ENCODE results near the gene HEXIM2. TPM values are rescaled to one million over a fixed set of nuclear protein-coding genes. Genes with fewer than 3 reads are reported as not detected.

The HEXIM2 gene
- polyA plus RNA-seq, 1 of the 3 experiments (the other 2 are of a cell fraction) = 9.3 TPM

DNA sequence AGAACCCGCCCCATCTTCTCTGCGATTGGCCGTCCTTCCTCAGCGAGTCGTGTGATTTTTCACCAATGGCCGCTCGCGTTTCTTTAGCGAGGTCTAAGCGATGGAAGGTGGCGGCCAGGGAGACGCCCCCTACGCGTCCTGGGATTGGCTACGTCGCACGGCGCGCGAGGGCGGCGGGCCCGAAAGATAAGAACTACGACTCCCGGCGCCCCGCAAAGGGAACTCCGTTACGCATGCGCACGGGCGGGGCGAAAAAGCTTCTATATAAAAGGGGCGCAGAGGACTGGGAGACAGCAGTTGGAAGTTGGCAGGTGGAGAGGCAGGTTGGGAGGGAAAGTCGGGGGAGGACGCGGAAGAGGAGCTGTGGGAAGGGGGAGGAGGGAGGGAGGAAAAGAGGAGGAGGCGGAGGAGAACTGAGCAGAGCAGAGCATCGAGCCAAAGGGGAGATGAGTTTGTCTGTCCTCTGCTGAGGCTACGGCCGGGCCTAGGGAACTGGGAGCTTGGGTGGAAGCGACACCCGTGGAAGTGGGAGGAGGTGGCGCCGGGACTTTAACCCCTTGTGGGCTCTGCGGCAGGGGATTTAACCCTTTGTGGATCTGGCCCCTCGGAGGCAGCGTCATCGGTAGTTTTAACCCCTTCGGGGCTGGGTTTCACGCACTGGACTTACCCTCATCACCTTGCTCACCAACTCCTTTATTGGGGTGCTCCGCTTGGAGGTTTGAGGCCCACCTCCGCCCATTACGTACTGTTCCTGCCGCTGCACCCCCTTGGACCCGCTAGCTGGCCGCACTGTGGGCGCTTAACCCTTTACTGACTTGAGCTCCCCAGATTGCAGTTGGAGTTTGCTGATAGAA, 13.3 kb upstream of the HEXIM2 start, which contains the start of gene HEXIM1:
Gene HEXIM1 (plus strand): TSS at position 293 of the 854 bp plus-strand sequence. CDS start 716 bp downstream, outside the sequence.
- Histone ChIP-seq H3K4me2 (peak within 1 kb of the TSS; percentile 98), H3K9ac (peak within 1 kb of the TSS; percentile 99), H3K36me3 (replicated peaks in 1 of 2; ENCODE audit: control insufficient read depth in 1 of 2, insufficient read depth in 2 of 2, low read length in 1 of 2) (peaks cover 0 to 15% of the 10 kb centered on the region in 2 experiments), H3K4me3 (ENCODE audit: low read depth in 2 of 2, low read length in 1 of 2) (peak within 1 kb of the TSS; percentile 85 to 99), H3K9me3 (no peaks in the 10 kb centered on the region), H3F3A (replicated peaks; ENCODE audit: insufficient read depth) (peaks cover 56% of the 10 kb centered on the region), H4K20me1 (ENCODE audit: insufficient read depth) (peaks cover 28% of the 10 kb centered on the region), H3K4me1 (ENCODE audit: control insufficient read depth in 1 of 2, insufficient read depth in 2 of 2, low read depth in 1 of 2, low read length in 1 of 2) (peaks cover 17 to 25% of the 10 kb centered on the region in 2 experiments; a peak in 3 of 4 replicates), H2AFZ (ENCODE audit: low read depth) (peak within 1 kb of the TSS; percentile 89), H3K9me2 (no peaks in the 10 kb centered on the region), H3K27ac (ENCODE audit: low read depth in 2 of 2, low read length in 1 of 2) (peak within 1 kb of the TSS; percentile 99 to 100), H3K79me2 (ENCODE audit: insufficient read depth) (peaks cover 56% of the 10 kb centered on the region), H3K27me3 (ENCODE audit: insufficient read depth) (no peaks in the 10 kb centered on the region)
- ChIA-PET POLR2A (interaction anchor here (0.6 to 6.1 kb wide), 33 partner anchors 11 to 645 kb away, joined by 3 to 210 read pairs (median 4); partner anchors contain the start of genes ACBD4, FMNL1, HEXIM2 and NMT1), CTCF (interaction anchor here (0.7 to 10.6 kb wide), 34 partner anchors 9 to 374 kb away, joined by 3 to 209 read pairs (median 4); partner anchors contain the start of genes ACBD4, HEXIM2, MAP3K14 and PLCD3)
- 1% methylated on average over 58 of the region's 58 CpGs for WGBS (ENCODE audit: low lambda C conversion rate)
- DNase-seq = peak; percentile 94
- no peak; a peak in 1 of 4 replicates for TF ChIP-seq EP300 (IDR thresholded peaks at IDR 0.05; ENCODE audit: borderline replicate concordance in 1 of 2, low read depth in 1 of 2, low read length in 1 of 2)
- TF ChIP-seq, protein P1, sequence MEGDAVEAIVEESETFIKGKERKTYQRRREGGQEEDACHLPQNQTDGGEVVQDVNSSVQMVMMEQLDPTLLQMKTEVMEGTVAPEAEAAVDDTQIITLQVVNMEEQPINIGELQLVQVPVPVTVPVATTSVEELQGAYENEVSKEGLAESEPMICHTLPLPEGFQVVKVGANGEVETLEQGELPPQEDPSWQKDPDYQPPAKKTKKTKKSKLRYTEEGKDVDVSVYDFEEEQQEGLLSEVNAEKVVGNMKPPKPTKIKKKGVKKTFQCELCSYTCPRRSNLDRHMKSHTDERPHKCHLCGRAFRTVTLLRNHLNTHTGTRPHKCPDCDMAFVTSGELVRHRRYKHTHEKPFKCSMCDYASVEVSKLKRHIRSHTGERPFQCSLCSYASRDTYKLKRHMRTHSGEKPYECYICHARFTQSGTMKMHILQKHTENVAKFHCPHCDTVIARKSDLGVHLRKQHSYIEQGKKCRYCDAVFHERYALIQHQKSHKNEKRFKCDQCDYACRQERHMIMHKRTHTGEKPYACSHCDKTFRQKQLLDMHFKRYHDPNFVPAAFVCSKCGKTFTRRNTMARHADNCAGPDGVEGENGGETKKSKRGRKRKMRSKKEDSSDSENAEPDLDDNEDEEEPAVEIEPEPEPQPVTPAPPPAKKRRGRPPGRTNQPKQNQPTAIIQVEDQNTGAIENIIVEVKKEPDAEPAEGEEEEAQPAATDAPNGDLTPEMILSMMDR (IDR thresholded peaks at IDR 0.05) = no peak
- TF ChIP-seq, protein P2, sequence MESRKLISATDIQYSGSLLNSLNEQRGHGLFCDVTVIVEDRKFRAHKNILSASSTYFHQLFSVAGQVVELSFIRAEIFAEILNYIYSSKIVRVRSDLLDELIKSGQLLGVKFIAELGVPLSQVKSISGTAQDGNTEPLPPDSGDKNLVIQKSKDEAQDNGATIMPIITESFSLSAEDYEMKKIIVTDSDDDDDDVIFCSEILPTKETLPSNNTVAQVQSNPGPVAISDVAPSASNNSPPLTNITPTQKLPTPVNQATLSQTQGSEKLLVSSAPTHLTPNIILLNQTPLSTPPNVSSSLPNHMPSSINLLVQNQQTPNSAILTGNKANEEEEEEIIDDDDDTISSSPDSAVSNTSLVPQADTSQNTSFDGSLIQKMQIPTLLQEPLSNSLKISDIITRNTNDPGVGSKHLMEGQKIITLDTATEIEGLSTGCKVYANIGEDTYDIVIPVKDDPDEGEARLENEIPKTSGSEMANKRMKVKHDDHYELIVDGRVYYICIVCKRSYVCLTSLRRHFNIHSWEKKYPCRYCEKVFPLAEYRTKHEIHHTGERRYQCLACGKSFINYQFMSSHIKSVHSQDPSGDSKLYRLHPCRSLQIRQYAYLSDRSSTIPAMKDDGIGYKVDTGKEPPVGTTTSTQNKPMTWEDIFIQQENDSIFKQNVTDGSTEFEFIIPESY (IDR thresholded peaks at IDR 0.05; ENCODE audit: borderline replicate concordance, low read depth) = peak; percentile 71; the same call in 1 of the 2 replicates
- TF ChIP-seq, protein P3, sequence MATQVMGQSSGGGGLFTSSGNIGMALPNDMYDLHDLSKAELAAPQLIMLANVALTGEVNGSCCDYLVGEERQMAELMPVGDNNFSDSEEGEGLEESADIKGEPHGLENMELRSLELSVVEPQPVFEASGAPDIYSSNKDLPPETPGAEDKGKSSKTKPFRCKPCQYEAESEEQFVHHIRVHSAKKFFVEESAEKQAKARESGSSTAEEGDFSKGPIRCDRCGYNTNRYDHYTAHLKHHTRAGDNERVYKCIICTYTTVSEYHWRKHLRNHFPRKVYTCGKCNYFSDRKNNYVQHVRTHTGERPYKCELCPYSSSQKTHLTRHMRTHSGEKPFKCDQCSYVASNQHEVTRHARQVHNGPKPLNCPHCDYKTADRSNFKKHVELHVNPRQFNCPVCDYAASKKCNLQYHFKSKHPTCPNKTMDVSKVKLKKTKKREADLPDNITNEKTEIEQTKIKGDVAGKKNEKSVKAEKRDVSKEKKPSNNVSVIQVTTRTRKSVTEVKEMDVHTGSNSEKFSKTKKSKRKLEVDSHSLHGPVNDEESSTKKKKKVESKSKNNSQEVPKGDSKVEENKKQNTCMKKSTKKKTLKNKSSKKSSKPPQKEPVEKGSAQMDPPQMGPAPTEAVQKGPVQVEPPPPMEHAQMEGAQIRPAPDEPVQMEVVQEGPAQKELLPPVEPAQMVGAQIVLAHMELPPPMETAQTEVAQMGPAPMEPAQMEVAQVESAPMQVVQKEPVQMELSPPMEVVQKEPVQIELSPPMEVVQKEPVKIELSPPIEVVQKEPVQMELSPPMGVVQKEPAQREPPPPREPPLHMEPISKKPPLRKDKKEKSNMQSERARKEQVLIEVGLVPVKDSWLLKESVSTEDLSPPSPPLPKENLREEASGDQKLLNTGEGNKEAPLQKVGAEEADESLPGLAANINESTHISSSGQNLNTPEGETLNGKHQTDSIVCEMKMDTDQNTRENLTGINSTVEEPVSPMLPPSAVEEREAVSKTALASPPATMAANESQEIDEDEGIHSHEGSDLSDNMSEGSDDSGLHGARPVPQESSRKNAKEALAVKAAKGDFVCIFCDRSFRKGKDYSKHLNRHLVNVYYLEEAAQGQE (IDR thresholded peaks at IDR 0.05; ENCODE audit: low read depth, low read length) = peak; percentile 83
- TF ChIP-seq, protein P4, sequence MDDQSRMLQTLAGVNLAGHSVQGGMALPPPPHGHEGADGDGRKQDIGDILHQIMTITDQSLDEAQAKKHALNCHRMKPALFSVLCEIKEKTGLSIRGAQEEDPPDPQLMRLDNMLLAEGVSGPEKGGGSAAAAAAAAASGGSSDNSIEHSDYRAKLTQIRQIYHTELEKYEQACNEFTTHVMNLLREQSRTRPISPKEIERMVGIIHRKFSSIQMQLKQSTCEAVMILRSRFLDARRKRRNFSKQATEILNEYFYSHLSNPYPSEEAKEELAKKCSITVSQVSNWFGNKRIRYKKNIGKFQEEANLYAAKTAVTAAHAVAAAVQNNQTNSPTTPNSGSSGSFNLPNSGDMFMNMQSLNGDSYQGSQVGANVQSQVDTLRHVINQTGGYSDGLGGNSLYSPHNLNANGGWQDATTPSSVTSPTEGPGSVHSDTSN (IDR thresholded peaks at IDR 0.05) = no peak; the same call in 1 of the 2 replicates
- TF ChIP-seq, protein P5, sequence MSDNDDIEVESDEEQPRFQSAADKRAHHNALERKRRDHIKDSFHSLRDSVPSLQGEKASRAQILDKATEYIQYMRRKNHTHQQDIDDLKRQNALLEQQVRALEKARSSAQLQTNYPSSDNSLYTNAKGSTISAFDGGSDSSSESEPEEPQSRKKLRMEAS (IDR thresholded peaks at IDR 0.05; ENCODE audit: low read depth) = peak; percentile 71
- peak; percentile 84 for TF ChIP-seq CHD2 (IDR thresholded peaks at IDR 0.05; ENCODE audit: low read length, partially characterized antibody)
- TF ChIP-seq MXI1 (IDR thresholded peaks at IDR 0.05; ENCODE audit: low read depth, low read length) = no peak
- peak; percentile 20; the same call in 1 of the 2 replicates for TF ChIP-seq SMC3 (IDR thresholded peaks at IDR 0.05; ENCODE audit: low read depth, low read length)
- TF ChIP-seq YY1 (IDR thresholded peaks at IDR 0.05; ENCODE audit: low read depth) = no peak; the same call in 1 of the 2 replicates
- TF ChIP-seq FOSL2 (IDR thresholded peaks at IDR 0.05; ENCODE audit: borderline replicate concordance, low read depth) = no peak
- TF ChIP-seq ELF1 (IDR thresholded peaks at IDR 0.05) = peak; percentile 90
- TF ChIP-seq, protein P6, sequence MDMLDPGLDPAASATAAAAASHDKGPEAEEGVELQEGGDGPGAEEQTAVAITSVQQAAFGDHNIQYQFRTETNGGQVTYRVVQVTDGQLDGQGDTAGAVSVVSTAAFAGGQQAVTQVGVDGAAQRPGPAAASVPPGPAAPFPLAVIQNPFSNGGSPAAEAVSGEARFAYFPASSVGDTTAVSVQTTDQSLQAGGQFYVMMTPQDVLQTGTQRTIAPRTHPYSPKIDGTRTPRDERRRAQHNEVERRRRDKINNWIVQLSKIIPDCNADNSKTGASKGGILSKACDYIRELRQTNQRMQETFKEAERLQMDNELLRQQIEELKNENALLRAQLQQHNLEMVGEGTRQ (IDR thresholded peaks at IDR 0.05; ENCODE audit: borderline replicate concordance, low read depth, low read length) = no peak
- TF ChIP-seq TEAD4 (IDR thresholded peaks at IDR 0.05; ENCODE audit: borderline replicate concordance, insufficient read depth) = 0 out of 2 replicates have a peak, but pooled peaks have one; percentile 8
- 0 out of 2 replicates have a peak, but pooled peaks have one; percentile 2 for TF ChIP-seq RFX5 (IDR thresholded peaks at IDR 0.05; ENCODE audit: low read length)
- TF ChIP-seq GATA2 (CRISPR knock-in tag; IDR thresholded peaks at IDR 0.05) = no peak
- TF ChIP-seq FOXM1 (IDR thresholded peaks at IDR 0.05; ENCODE audit: low read depth) = no peak
- TF ChIP-seq, protein P7, sequence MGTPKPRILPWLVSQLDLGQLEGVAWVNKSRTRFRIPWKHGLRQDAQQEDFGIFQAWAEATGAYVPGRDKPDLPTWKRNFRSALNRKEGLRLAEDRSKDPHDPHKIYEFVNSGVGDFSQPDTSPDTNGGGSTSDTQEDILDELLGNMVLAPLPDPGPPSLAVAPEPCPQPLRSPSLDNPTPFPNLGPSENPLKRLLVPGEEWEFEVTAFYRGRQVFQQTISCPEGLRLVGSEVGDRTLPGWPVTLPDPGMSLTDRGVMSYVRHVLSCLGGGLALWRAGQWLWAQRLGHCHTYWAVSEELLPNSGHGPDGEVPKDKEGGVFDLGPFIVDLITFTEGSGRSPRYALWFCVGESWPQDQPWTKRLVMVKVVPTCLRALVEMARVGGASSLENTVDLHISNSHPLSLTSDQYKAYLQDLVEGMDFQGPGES (IDR thresholded peaks at IDR 0.05; ENCODE audit: low read depth, low read length) = peak; percentile 19; the same call in 1 of the 2 replicates
- 0 out of 2 replicates have a peak, but pooled peaks have one; percentile 5 for TF ChIP-seq NFIC (IDR thresholded peaks at IDR 0.05; ENCODE audit: borderline replicate concordance)
